Stimulated activated CD8-positive, alpha-beta memory T cell treated with anti-CD3 and anti-CD28 coated beads, Interleukin-12 subunit alpha, Interleukin-12 subunit beta, amount 100 ng/mL, for 4 hours (primary cell): ENCODE results near the gene SH3GLB2.
"Not testable (repeated sequence)": the region's sequence is repeated elsewhere in the genome, so short reads cannot be mapped to it uniquely, and the experiment has no call there.

Experiments used
- DNase-seq: peaks from one replicate; pipeline ENCODE4 v3.0.0-alpha.2; 2020; ENCODE audit warnings: low read depth

SH3GLB2 gene

GRCh38 chr9:128998462-128998861, 29.7 kb downstream of the SH3GLB2 start:
- no peak for DNase-seq

GRCh38 chr9:128995791-128996190, 32.3 kb downstream of the SH3GLB2 start:
- no peak for DNase-seq

- no peak for DNase-seq
Measured at GRCh38 chr9:128992995-128993394, 35.1 kb downstream of the SH3GLB2 start.

- no peak for DNase-seq
Measured at GRCh38 chr9:128987805-128988204, 40.3 kb downstream of the SH3GLB2 start.

- no peak for DNase-seq
Measured at GRCh38 chr9:128986671-128987070, 41.5 kb downstream of the SH3GLB2 start.

GRCh38 chr9:128983536-128983935, 44.6 kb downstream of the SH3GLB2 start:
- DNase-seq = no peak

- DNase-seq = no peak
Measured at GRCh38 chr9:128979111-128979510, 49.0 kb downstream of the SH3GLB2 start.

- DNase-seq = no peak
Measured at GRCh38 chr9:128972956-128973355, 55.2 kb downstream of the SH3GLB2 start.

- DNase-seq = no peak
Measured at GRCh38 chr9:128969491-128969890, 58.6 kb downstream of the SH3GLB2 start.

- not testable (repeated sequence) for DNase-seq
Measured at GRCh38 chr9:128961403-128961802, 66.7 kb downstream of the SH3GLB2 start.
